Neural progenitor cell (in vitro differentiated cells): Measurements from ENCODE around the gene ABCD4. TPM values are rescaled to one million over a fixed set of nuclear protein-coding genes. Genes with fewer than 3 reads are reported as not detected.

Experiments
- DNase-seq: peaks from one replicate; pipeline ENCODE4 v3.0.0-alpha.2; 2016; ENCODE audit warnings: low spot score
- H2AFZ ChIP-seq: fragments of 200-600 bp; sonication (generic); replicated peaks from 2 replicates; pipeline ENCODE4 v1.6.1; 2016; ENCODE audit warnings: antibody characterized with exemption
- H3F3A ChIP-seq: fragments of 200-600 bp; sonication (generic); 2 replicates; pipeline ENCODE4 v1.6.1; 2016; ENCODE audit warnings: antibody characterized with exemption, low read depth
- H3K27ac ChIP-seq: fragments of 200-600 bp; sonication (generic); 2 replicates; pipeline ENCODE4 v1.5.1; 2016; ENCODE audit warnings: mild to moderate bottlenecking
- H3K27me3 ChIP-seq: fragments of 200-600 bp; sonication (generic); 2 replicates; pipeline ENCODE4 v1.6.1; 2016; ENCODE audit warnings: mild to moderate bottlenecking, moderate library complexity
- H3K36me3 ChIP-seq: fragments of 200-600 bp; sonication (generic); 2 replicates; pipeline ENCODE4 v1.5.1; 2016
- H3K4me1 ChIP-seq: fragments of 200-600 bp; sonication (generic); 2 replicates; pipeline ENCODE4 v1.6.1; 2016; ENCODE audit warnings: mixed run types
- H3K4me2 ChIP-seq: fragments of 200-600 bp; sonication (generic); 2 replicates; pipeline ENCODE4 v1.6.1; 2016
- H3K4me3 ChIP-seq: fragments of 200-600 bp; sonication (generic); 2 replicates; pipeline ENCODE4 v1.5.1; 2016
- H3K79me2 ChIP-seq: fragments of 200-600 bp; sonication (generic); 2 replicates; pipeline ENCODE4 v1.6.1; 2016; ENCODE audit warnings: low read depth
- H3K9ac ChIP-seq: fragments of 200-600 bp; sonication (generic); 2 replicates; pipeline ENCODE4 v1.6.1; 2016
- H3K9me3 ChIP-seq: fragments of 200-600 bp; sonication (generic); 2 replicates; pipeline ENCODE4 v1.5.1; 2016; ENCODE audit warnings: low read depth
- H4K20me1 ChIP-seq: fragments of 200-600 bp; sonication (generic); 2 replicates; pipeline ENCODE4 v1.6.1; 2016; ENCODE audit warnings: low read depth
- H3K27ac Mint-ChIP-seq: 3 replicates; pipeline ENCODE4 v1.8.0; 2021; ENCODE audit warnings: mixed read lengths
- H3K27me3 Mint-ChIP-seq: 2 replicates; pipeline ENCODE4 v1.8.0; 2022; ENCODE audit warnings: low read depth, mild to moderate bottlenecking, inconsistent platforms, moderate library complexity, mixed read lengths; ENCODE audit not compliant: insufficient read depth
- H3K36me3 Mint-ChIP-seq: 3 replicates; pipeline ENCODE4 v1.8.0; 2021; ENCODE audit warnings: mixed read lengths
- H3K4me1 Mint-ChIP-seq: 3 replicates; pipeline ENCODE4 v1.8.0; 2021; ENCODE audit warnings: mixed read lengths
- H3K4me3 Mint-ChIP-seq: 3 replicates; pipeline ENCODE4 v1.8.0; 2021; ENCODE audit warnings: mild to moderate bottlenecking, moderate library complexity, mixed read lengths
- H3K9me3 Mint-ChIP-seq: 3 replicates; pipeline ENCODE4 v1.8.0; 2020; ENCODE audit warnings: mixed read lengths
- EZH2 ChIP-seq: fragments of 200-600 bp; sonication (generic); IDR thresholded peaks from 2 replicates; pipeline ENCODE4 v1.6.1; 2017; ENCODE audit warnings: antibody characterized with exemption, mild to moderate bottlenecking, moderate library complexity
- EZH2phosphoT487 ChIP-seq: fragments of 200-600 bp; sonication (generic); IDR thresholded peaks from 2 replicates; pipeline ENCODE4 v1.6.1; 2017; ENCODE audit warnings: antibody characterized with exemption
- total RNA-seq: library from RNA; depleted of rRNA; stranded (reverse); fragments of >200 nt; gene quantifications from 2 replicates; pipeline ENCODE4 v1.2.3, GENCODE V29; 2015; ENCODE audit warnings: low replicate concordance
- TF ChIP-seq, protein P1 (sequence below): fragments of 200-600 bp; sonication (generic); IDR thresholded peaks from 2 replicates; pipeline ENCODE4 v1.5.1; 2017; ENCODE audit warnings: antibody characterized with exemption, mild to moderate bottlenecking

ABCD4 gene
- total RNA-seq, 1 donor from 2014 or later = 66.6 TPM

DNA sequence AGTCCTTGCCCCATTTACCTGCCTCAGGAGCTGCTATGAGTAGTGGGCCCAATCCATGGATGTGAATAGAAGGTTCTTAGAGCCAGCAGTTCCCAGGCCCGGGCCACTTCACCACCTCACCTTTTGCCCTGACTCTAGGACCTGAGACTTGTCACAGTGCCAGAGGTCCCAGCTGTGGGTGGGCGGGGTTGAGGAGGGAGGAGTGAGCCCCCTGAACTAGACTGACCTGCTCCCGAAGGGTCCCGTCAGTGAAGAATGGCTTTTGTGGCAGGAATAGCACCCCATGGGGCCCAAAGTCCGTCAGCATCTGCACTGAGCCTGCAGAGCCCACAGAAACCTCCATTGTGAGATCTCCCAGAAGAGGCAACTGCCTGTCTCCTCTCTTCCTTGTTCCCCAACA lies 12.9 kb downstream of the ABCD4 start:
- Mint-ChIP-seq H3K27ac (no peak overlapping the region), H3K36me3 (peaks cover 19% of the 10 kb centered on the region), H3K4me1 (no peaks in the 10 kb centered on the region), H3K9me3 (no peaks in the 10 kb centered on the region), H3K27me3 (no peaks in the 10 kb centered on the region), H3K4me3 (no peak overlapping the region)
- Histone ChIP-seq H3K79me2 (peaks cover 15% of the 10 kb centered on the region), H3K27me3 (no peaks in the 10 kb centered on the region), H3K4me3 (no peak overlapping the region), H3K4me1 (no peaks in the 10 kb centered on the region), H3K36me3 (no peaks in the 10 kb centered on the region), H3K9ac (no peak overlapping the region), H3K4me2 (no peak overlapping the region), H3F3A (peaks cover 4% of the 10 kb centered on the region), H2AFZ (no peak overlapping the region), H4K20me1 (peaks cover 43% of the 10 kb centered on the region), H3K27ac (no peak overlapping the region), H3K9me3 (no peaks in the 10 kb centered on the region)
- TF ChIP-seq EZH2 (no peak), EZH2phosphoT487 (no peak)
- TF ChIP-seq, protein P1, sequence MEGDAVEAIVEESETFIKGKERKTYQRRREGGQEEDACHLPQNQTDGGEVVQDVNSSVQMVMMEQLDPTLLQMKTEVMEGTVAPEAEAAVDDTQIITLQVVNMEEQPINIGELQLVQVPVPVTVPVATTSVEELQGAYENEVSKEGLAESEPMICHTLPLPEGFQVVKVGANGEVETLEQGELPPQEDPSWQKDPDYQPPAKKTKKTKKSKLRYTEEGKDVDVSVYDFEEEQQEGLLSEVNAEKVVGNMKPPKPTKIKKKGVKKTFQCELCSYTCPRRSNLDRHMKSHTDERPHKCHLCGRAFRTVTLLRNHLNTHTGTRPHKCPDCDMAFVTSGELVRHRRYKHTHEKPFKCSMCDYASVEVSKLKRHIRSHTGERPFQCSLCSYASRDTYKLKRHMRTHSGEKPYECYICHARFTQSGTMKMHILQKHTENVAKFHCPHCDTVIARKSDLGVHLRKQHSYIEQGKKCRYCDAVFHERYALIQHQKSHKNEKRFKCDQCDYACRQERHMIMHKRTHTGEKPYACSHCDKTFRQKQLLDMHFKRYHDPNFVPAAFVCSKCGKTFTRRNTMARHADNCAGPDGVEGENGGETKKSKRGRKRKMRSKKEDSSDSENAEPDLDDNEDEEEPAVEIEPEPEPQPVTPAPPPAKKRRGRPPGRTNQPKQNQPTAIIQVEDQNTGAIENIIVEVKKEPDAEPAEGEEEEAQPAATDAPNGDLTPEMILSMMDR = no peak
- DNase-seq = no peak

DNA sequence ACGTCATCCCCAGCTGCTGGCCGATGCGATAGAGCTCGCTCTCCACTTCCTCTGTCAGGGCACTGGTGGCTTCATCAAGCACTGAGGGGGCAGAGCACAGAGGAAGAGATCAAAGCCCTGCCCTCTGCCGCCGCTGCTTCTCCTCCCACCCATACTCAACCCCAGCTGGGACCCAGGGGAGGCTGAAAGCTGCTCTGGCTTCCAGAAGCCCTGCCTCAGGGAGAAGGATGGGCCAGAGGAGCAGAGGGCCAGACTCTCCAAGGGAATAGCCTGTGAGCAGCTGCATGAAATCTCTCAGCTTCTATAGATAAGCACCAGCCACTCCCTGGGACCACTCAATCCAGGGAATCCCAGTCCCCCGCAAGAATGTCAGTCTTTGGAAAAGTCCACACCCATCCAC lies 16.0 kb downstream of the ABCD4 start:
- no peak for DNase-seq
- H3K9me3 Mint-ChIP-seq = no peaks in the 10 kb centered on the region
- Histone ChIP-seq H2AFZ (no peak overlapping the region), H3K4me3 (no peak overlapping the region), H3K9me3 (no peaks in the 10 kb centered on the region), H3K79me2 (no peaks in the 10 kb centered on the region), H3K4me1 (no peaks in the 10 kb centered on the region), H3K27me3 (no peaks in the 10 kb centered on the region), H3K36me3 (no peaks in the 10 kb centered on the region), H3K4me2 (no peak overlapping the region), H4K20me1 (peaks cover 19% of the 10 kb centered on the region), H3F3A (no peaks in the 10 kb centered on the region), H3K9ac (no peak overlapping the region), H3K27ac (no peak overlapping the region)
- H3K4me3 Mint-ChIP-seq = no peak overlapping the region
- H3K27me3 Mint-ChIP-seq = peaks cover 2% of the 10 kb centered on the region
- peaks cover 29% of the 10 kb centered on the region for H3K36me3 Mint-ChIP-seq
- TF ChIP-seq EZH2 (no peak), EZH2phosphoT487 (no peak)
- TF ChIP-seq, protein P1 = no peak
- H3K4me1 Mint-ChIP-seq = no peaks in the 10 kb centered on the region
- H3K27ac Mint-ChIP-seq = no peak overlapping the region

DNA sequence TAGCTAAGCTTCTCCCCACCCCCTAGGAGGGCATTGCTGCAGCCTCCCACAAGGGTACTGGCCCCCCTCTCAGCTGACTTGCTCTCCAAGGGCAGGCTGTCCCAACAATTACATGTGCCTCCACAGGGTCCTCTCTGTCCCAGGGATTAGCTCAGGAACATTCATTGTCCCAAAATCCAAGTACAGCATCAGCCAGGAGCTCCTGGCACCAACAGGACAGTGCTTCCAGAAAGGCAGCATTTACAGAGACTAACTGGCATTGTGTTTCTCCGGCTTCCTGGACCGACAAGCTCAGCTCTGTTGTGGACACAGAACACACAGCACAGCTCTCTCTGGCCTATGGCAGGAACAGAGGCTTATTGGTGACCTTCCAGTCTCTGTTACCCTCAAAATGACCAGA lies 21.7 kb downstream of the ABCD4 start:
- no peak overlapping the region for H3K27ac ChIP-seq
- no peaks in the 10 kb centered on the region for H3K4me1 Mint-ChIP-seq
- TF ChIP-seq, protein P1 = no peak
- no peak for TF ChIP-seq EZH2phosphoT487
- TF ChIP-seq EZH2 = no peak
- H3K79me2 ChIP-seq = no peaks in the 10 kb centered on the region
- H3K4me3 Mint-ChIP-seq = no peak overlapping the region
- no peak for DNase-seq
- H3K36me3 Mint-ChIP-seq = peaks cover 34% of the 10 kb centered on the region
- no peaks in the 10 kb centered on the region for H3K36me3 ChIP-seq
- no peaks in the 10 kb centered on the region for H3K4me1 ChIP-seq
- no peak overlapping the region for H3K4me2 ChIP-seq
- H2AFZ ChIP-seq = no peak overlapping the region
- H3K27me3 ChIP-seq = no peaks in the 10 kb centered on the region
- H3K9me3 Mint-ChIP-seq = peaks cover 16% of the 10 kb centered on the region
- H3K9me3 ChIP-seq = no peaks in the 10 kb centered on the region
- H4K20me1 ChIP-seq = no peaks in the 10 kb centered on the region
- H3K27ac Mint-ChIP-seq = no peak overlapping the region
- H3K27me3 Mint-ChIP-seq = peaks cover 9% of the 10 kb centered on the region
- no peak overlapping the region for H3K4me3 ChIP-seq
- peaks cover 5% of the 10 kb centered on the region for H3F3A ChIP-seq
- H3K9ac ChIP-seq = no peak overlapping the region
